Fibroblast of lung (primary cell): ENCODE results near the gene WWOX. TPM values are rescaled to one million over a fixed set of nuclear protein-coding genes. Genes with fewer than 3 reads are reported as not detected.

Source experiments
- DNase-seq, 2 donors: peaks; one replicate each; pipeline versions ENCODE4 v3.0.0 to v3.0.0-alpha.2; 2010; ENCODE audit warnings: low read depth in 2 of 2
- H2AFZ ChIP-seq: 2 replicates; pipeline ENCODE4 v1.5.1; 2012; ENCODE audit warnings: low read length, control low read depth, inconsistent platforms
- H3K27ac ChIP-seq: 2 replicates; pipeline ENCODE4 v1.5.1; 2011; ENCODE audit warnings: low read length, control low read depth; ENCODE audit not compliant: insufficient read depth
- H3K27me3 ChIP-seq: 2 replicates; pipeline ENCODE4 v1.5.1; 2011; ENCODE audit warnings: mild to moderate bottlenecking, low read length; ENCODE audit not compliant: control insufficient read depth, insufficient read depth
- H3K36me3 ChIP-seq: 2 replicates; pipeline ENCODE4 v1.5.1; 2011; ENCODE audit warnings: low read length; ENCODE audit not compliant: control insufficient read depth, insufficient read depth
- H3K4me1 ChIP-seq: 2 replicates; pipeline ENCODE4 v1.5.1; 2011; ENCODE audit warnings: low read length; ENCODE audit not compliant: control insufficient read depth, insufficient read depth; ENCODE audit errors: extremely low read depth
- H3K4me2 ChIP-seq: 2 replicates; pipeline ENCODE4 v1.5.1; 2011; ENCODE audit warnings: low read length, control low read depth; ENCODE audit not compliant: insufficient read depth; ENCODE audit errors: extremely low read depth
- H3K4me3 ChIP-seq, 4 experiments: fragments of 200-600 bp in 1 of 4; sonication (generic) in 1 of 4; replicated peaks in 1 of 4; 2 replicates each; pipeline ENCODE4 v1.5.1; 2011 to 2016; ENCODE audit warnings: low read length in 4 of 4, low read depth in 3 of 4, mild to moderate bottlenecking in 3 of 4, control low read depth in 2 of 4, inconsistent platforms in 1 of 4, mixed read lengths in 1 of 4; ENCODE audit not compliant: insufficient read depth in 1 of 4; ENCODE audit errors: control extremely low read depth in 1 of 4
- H3K79me2 ChIP-seq: 2 replicates; pipeline ENCODE4 v1.5.1; 2012; ENCODE audit warnings: mild to moderate bottlenecking, low read length, inconsistent platforms; ENCODE audit not compliant: control insufficient read depth, insufficient read depth
- H3K9ac ChIP-seq: 2 replicates; pipeline ENCODE4 v1.5.1; 2011; ENCODE audit warnings: mild to moderate bottlenecking, low read length, control low read depth; ENCODE audit not compliant: insufficient read depth
- H3K9me3 ChIP-seq: 2 replicates; pipeline ENCODE4 v1.5.1; 2012; ENCODE audit warnings: low read depth, low read length; ENCODE audit not compliant: control insufficient read depth, insufficient read depth
- H4K20me1 ChIP-seq: 2 replicates; pipeline ENCODE4 v1.5.1; 2011; ENCODE audit warnings: low read length; ENCODE audit not compliant: control insufficient read depth, insufficient read depth; ENCODE audit errors: extremely low read depth
- EZH2 ChIP-seq: IDR thresholded peaks from 2 replicates; pipeline ENCODE4 v1.5.1; 2012; ENCODE audit warnings: low read length, control low read depth, mild to moderate bottlenecking; ENCODE audit errors: missing control alignments
- polyA plus RNA-seq, 2 donors: library from polyadenylated mRNA; depleted of rRNA in 1 of 2; stranded (reverse) in 1 of 2; unstranded in 1 of 2; fragments of >200 nt; gene quantifications; 2 replicates each; pipeline ENCODE4 v1.2.1, GENCODE V29; 2011 to 2012; ENCODE audit warnings: missing spikeins in 1 of 2
- total RNA-seq: library from RNA; depleted of rRNA; stranded (reverse); fragments of >200 nt; gene quantifications from 2 replicates; pipeline ENCODE4 v1.2.1, GENCODE V29; 2014
- TF ChIP-seq, protein P1 (sequence below), 2 donors: IDR thresholded peaks in 1 of 2; conservative IDR thresholded peaks in 1 of 2; 1 replicate in 1 of 2; 2 replicates in 1 of 2; pipeline ENCODE4 v1.5.1; 2011 to 2012; ENCODE audit warnings: low read length in 2 of 2, control low read depth in 1 of 2, inconsistent platforms in 1 of 2, low read depth in 1 of 2, mild to moderate bottlenecking in 1 of 2

WWOX gene
- total and polyA plus RNA-seq, 2 donors (not counting 1 experiment from before 2014, with no cell fraction given) = 5.6 to 16.3 TPM

DNA sequence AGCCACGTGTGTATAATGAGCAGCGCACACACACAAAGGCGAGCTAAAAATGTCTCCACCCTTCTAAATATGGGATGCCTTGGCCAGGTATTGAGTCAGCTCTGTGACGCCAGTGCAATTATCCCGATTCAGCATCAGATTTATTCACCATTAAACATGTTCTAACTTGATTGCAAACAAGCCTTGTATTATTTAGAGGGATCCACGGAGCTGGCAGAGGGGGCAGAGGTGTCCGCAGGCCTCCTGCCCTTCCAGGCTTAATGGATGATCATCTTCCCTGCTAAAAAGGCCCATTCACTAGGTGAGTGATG is 909.4 kb downstream of the WWOX start:
- no peak for DNase-seq
- Histone ChIP-seq H3K4me2 (no peak overlapping the region), H3K4me1 (no peaks in the 10 kb centered on the region), H3K27me3 (no peaks in the 10 kb centered on the region), H3K36me3 (no peaks in the 10 kb centered on the region), H4K20me1 (no peaks in the 10 kb centered on the region), H3K9ac (no peak overlapping the region), H3K79me2 (no peaks in the 10 kb centered on the region), H3K9me3 (no peaks in the 10 kb centered on the region), H3K27ac (no peak overlapping the region), H2AFZ (no peak overlapping the region), H3K4me3 (no peak overlapping the region)
- TF ChIP-seq, protein P1, sequence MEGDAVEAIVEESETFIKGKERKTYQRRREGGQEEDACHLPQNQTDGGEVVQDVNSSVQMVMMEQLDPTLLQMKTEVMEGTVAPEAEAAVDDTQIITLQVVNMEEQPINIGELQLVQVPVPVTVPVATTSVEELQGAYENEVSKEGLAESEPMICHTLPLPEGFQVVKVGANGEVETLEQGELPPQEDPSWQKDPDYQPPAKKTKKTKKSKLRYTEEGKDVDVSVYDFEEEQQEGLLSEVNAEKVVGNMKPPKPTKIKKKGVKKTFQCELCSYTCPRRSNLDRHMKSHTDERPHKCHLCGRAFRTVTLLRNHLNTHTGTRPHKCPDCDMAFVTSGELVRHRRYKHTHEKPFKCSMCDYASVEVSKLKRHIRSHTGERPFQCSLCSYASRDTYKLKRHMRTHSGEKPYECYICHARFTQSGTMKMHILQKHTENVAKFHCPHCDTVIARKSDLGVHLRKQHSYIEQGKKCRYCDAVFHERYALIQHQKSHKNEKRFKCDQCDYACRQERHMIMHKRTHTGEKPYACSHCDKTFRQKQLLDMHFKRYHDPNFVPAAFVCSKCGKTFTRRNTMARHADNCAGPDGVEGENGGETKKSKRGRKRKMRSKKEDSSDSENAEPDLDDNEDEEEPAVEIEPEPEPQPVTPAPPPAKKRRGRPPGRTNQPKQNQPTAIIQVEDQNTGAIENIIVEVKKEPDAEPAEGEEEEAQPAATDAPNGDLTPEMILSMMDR (conservative IDR thresholded peaks at IDR 0.05 in 1 of 2, IDR thresholded peaks at IDR 0.05 in 1 of 2; ENCODE audit: low read depth in 1 of 2, low read length in 2 of 2) = no peak
- TF ChIP-seq EZH2 = no peak

- Histone ChIP-seq H3K36me3 (no peaks in the 10 kb centered on the region), H3K4me2 (no peak overlapping the region), H3K4me3 (no peak overlapping the region), H3K9me3 (no peaks in the 10 kb centered on the region), H3K79me2 (no peaks in the 10 kb centered on the region), H3K9ac (no peak overlapping the region), H3K27ac (no peak overlapping the region), H4K20me1 (no peaks in the 10 kb centered on the region), H3K27me3 (no peaks in the 10 kb centered on the region), H2AFZ (no peak overlapping the region), H3K4me1 (no peaks in the 10 kb centered on the region)
- DNase-seq = no peak
- TF ChIP-seq EZH2 = no peak
- TF ChIP-seq, protein P1 (conservative IDR thresholded peaks at IDR 0.05 in 1 of 2, IDR thresholded peaks at IDR 0.05 in 1 of 2; ENCODE audit: low read depth in 1 of 2, low read length in 2 of 2) = no peak
Observed at GRCh38 chr16:79009896-79010295, 910.4 kb downstream of the WWOX start.

GRCh38 chr16:79011282-79011681 is 911.8 kb downstream of the WWOX start:
- Histone ChIP-seq H3K4me2 (no peak overlapping the region), H3K4me3 (no peak overlapping the region), H3K27me3 (no peaks in the 10 kb centered on the region), H3K27ac (no peak overlapping the region), H3K36me3 (no peaks in the 10 kb centered on the region), H3K9ac (no peak overlapping the region), H3K4me1 (no peaks in the 10 kb centered on the region), H3K9me3 (no peaks in the 10 kb centered on the region), H4K20me1 (no peaks in the 10 kb centered on the region), H2AFZ (no peak overlapping the region), H3K79me2 (no peaks in the 10 kb centered on the region)
- TF ChIP-seq, protein P1 (conservative IDR thresholded peaks at IDR 0.05 in 1 of 2, IDR thresholded peaks at IDR 0.05 in 1 of 2; ENCODE audit: low read depth in 1 of 2, low read length in 2 of 2) = no peak
- no peak for TF ChIP-seq EZH2
- no peak for DNase-seq
